CD4-positive, alpha-beta T cell (primary cell): ENCODE results near the gene KIAA1671. TPM values are rescaled to one million over a fixed set of nuclear protein-coding genes. Genes with fewer than 3 reads are reported as not detected.

ENCODE experiments used
- ATAC-seq: fragments of 200-7000 bp; cut with Tn5 transposase; one replicate; pipeline ENCODE4 v1.10.0; 2022; ENCODE audit warnings: mild to moderate bottlenecking; ENCODE audit not compliant: poor library complexity
- CTCF ChIA-PET: fragments of 350-600 bp; sonication (Branson Sonifier 250); formaldehyde crosslinking; loops from one replicate; lab custom pipeline; 2021; ENCODE audit warnings: antibody characterized with exemption, inconsistent platforms; lab: Charles Lee
- POLR2A ChIA-PET: fragments of 350-600 bp; sonication (Branson Sonifier 250); formaldehyde crosslinking; loops from one replicate; lab custom pipeline; 2021; ENCODE audit warnings: antibody characterized with exemption, inconsistent platforms; lab: Charles Lee
- DNase-seq, 14 experiments: peaks; one replicate each; pipeline ENCODE4 v3.0.0-alpha.2; 2013 to 2020; ENCODE audit warnings: mixed read lengths in 2 of 14
- H3K27ac ChIP-seq, 2 donors: one replicate each; pipeline versions ENCODE4 v1.5.1 to v1.7.0; 2013; ENCODE audit warnings: low read length in 2 of 2, low read depth in 1 of 2, mild to moderate bottlenecking in 1 of 2
- H3K27me3 ChIP-seq, 2 experiments: 1 replicate in 1 of 2; 2 replicates in 1 of 2; pipeline versions ENCODE4 v1.6.1 to v1.7.0; 2013; ENCODE audit warnings: low read length in 2 of 2, control low read depth in 1 of 2, mild to moderate bottlenecking in 1 of 2, moderate library complexity in 1 of 2; ENCODE audit not compliant: insufficient read depth in 2 of 2, control insufficient read depth in 1 of 2
- H3K36me3 ChIP-seq: one replicate; pipeline ENCODE4 v1.6.1; 2013; ENCODE audit warnings: low read length, control low read depth; ENCODE audit not compliant: insufficient read depth
- H3K4me1 ChIP-seq: one replicate; pipeline ENCODE4 v1.6.1; 2013; ENCODE audit warnings: low read length, control low read depth; ENCODE audit not compliant: insufficient read depth
- H3K4me3 ChIP-seq: one replicate; pipeline ENCODE4 v1.5.1; 2013; ENCODE audit warnings: mild to moderate bottlenecking, low read length, moderate library complexity
- H3K9me3 ChIP-seq, 2 experiments: 1 replicate in 1 of 2; 2 replicates in 1 of 2; pipeline versions ENCODE4 v1.6.1 to v1.7.0; 2013; ENCODE audit warnings: low read length in 2 of 2, mild to moderate bottlenecking in 2 of 2, control low read depth in 1 of 2, moderate library complexity in 1 of 2; ENCODE audit not compliant: control insufficient read depth in 1 of 2, insufficient read depth in 1 of 2
- H3K27ac Mint-ChIP-seq: one replicate; pipeline ENCODE4 v1.8.0; 2020; ENCODE audit warnings: mixed read lengths
- H3K27me3 Mint-ChIP-seq: one replicate; pipeline ENCODE4 v1.8.0; 2021; ENCODE audit warnings: mixed read lengths
- H3K36me3 Mint-ChIP-seq: one replicate; pipeline ENCODE4 v1.8.0; 2021; ENCODE audit warnings: low read depth, mixed read lengths
- H3K4me1 Mint-ChIP-seq: one replicate; pipeline ENCODE4 v1.8.0; 2021; ENCODE audit warnings: low read depth, mixed read lengths
- H3K4me3 Mint-ChIP-seq: one replicate; pipeline ENCODE4 v1.8.0; 2020; ENCODE audit warnings: mild to moderate bottlenecking, mixed read lengths
- H3K9me3 Mint-ChIP-seq: one replicate; pipeline ENCODE4 v1.8.0; 2020; ENCODE audit warnings: mixed read lengths
- intact Hi-C, 2 experiments: fragments of 100-400 bp; cut with DNase I in 1 of 2; cut with micrococcal nuclease in 1 of 2; formaldehyde crosslinking; loops; one replicate each; pipeline versions ENCODE4 v1.15.1 to v1.9.0; 2023 to 2025; cut with DNase I, micrococcal nuclease
- total RNA-seq, 174 experiments: library from RNA in 2 of 174; stranded (reverse) in 2 of 174; gene quantifications; one replicate each; pipeline ENCODE4 v1.2.3 and lab custom pipeline; 2021 to 2026
- TF ChIP-seq, protein P1 (sequence below): fragments of 200-600 bp; IDR thresholded peaks from one replicate; pipeline ENCODE4 v1.8.0; 2022; ENCODE audit warnings: antibody characterized with exemption, mild to moderate bottlenecking

The KIAA1671 gene
- total RNA-seq, 2 experiments from 2014 or later = 2.6 to 2.9 TPM

DNA sequence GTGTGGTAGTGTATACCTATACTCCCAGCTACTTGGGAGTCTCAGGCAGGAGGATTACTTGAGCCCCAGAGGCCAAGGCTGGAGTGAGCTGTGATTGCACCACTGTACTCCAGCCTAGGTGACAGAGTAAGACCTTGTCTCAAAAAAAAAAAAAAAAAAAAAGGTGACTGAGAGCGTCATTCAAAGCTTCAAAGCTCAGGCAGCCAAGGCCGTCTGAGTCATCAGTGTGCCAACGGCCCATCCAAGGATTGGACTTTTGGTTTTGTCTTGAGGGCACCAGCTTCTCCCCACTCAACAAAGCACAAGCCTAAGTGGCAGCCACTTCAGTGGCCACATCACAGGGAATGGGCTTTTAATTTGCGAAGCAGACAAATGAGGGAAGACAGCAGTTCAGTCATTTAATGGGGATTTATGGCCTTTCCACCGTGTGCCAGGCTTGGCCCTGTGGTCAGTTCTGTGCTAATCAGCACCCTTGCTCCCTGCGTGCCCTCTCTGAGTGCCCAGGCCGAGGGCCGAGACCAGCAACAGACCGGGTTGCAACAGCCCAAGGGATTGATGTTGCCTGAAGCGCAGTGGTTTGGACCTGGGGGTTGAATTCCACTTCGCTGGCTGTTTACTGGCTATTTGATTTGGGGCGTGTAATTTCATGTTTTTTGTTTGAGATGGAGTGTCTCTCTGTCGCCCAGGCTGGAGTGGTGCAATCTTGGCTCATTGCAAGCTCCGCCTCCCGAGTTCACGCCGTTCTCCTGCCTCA, 216.9 kb downstream of the KIAA1671 start:
- Histone ChIP-seq H3K27me3 (no peaks in the 10 kb centered on the region), H3K27ac (no peak overlapping the region), H3K4me1 (no peaks in the 10 kb centered on the region), H3K4me3 (no peak overlapping the region), H3K9me3 (no peaks in the 10 kb centered on the region), H3K36me3 (no peaks in the 10 kb centered on the region)
- ATAC-seq (no peak), DNase-seq (no peak)
- no peak overlapping the region for H3K4me3 Mint-ChIP-seq
- no peaks in the 10 kb centered on the region for H3K4me1 Mint-ChIP-seq
- peaks cover 32% of the 10 kb centered on the region for H3K36me3 Mint-ChIP-seq
- TF ChIP-seq, protein P1, sequence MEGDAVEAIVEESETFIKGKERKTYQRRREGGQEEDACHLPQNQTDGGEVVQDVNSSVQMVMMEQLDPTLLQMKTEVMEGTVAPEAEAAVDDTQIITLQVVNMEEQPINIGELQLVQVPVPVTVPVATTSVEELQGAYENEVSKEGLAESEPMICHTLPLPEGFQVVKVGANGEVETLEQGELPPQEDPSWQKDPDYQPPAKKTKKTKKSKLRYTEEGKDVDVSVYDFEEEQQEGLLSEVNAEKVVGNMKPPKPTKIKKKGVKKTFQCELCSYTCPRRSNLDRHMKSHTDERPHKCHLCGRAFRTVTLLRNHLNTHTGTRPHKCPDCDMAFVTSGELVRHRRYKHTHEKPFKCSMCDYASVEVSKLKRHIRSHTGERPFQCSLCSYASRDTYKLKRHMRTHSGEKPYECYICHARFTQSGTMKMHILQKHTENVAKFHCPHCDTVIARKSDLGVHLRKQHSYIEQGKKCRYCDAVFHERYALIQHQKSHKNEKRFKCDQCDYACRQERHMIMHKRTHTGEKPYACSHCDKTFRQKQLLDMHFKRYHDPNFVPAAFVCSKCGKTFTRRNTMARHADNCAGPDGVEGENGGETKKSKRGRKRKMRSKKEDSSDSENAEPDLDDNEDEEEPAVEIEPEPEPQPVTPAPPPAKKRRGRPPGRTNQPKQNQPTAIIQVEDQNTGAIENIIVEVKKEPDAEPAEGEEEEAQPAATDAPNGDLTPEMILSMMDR = no peak
- no peaks in the 10 kb centered on the region for H3K27me3 Mint-ChIP-seq
- ChIA-PET CTCF (interaction anchor here (0.6 to 0.7 kb wide), 2 partner anchors 17 to 112 kb away, joined by 3 read pairs; no protein-coding TSS in a partner anchor), POLR2A (no interaction called here)
- H3K27ac Mint-ChIP-seq = no peak overlapping the region
- no peaks in the 10 kb centered on the region for H3K9me3 Mint-ChIP-seq
- intact Hi-C loops = loop anchor here in 1 of 2 experiments (5.0 to 10.0 kb wide), 3 partner anchors 55 to 232 kb away; partner anchors contain the start of gene KIAA1671

DNA sequence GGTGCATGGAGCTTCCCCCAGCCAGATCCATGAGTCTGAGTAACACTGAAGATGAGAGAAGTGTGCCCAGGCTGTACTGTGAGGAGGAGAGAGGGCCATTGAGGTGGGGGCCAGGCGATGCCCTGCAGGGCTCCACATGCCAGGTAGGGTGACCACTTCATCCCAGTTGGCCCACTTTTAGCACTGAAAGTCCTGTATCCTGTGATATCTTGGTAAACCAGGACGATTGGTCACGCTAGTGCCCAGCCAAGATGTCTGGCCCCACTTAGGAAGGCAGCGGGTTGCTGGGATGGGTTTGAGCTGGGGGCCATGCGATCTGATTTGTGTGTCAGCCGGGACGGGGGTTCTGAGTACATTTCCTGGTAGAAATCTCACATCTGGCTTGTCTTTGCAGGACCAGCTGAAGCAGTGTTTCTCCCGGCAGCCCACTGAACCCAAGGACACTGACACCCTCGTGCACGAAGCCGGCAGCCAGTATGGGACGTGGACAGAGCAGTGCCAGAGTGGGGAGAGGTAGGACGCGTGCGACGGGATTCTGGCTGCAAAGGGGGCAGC, 218.0 kb downstream of the KIAA1671 start:
- no peaks in the 10 kb centered on the region for H3K27me3 Mint-ChIP-seq
- H3K27ac ChIP-seq = no peak overlapping the region
- H3K27me3 ChIP-seq = no peaks in the 10 kb centered on the region
- H3K4me1 Mint-ChIP-seq = no peaks in the 10 kb centered on the region
- intact Hi-C loops = loop anchor here in 1 of 2 experiments (5.0 kb wide), 2 partner anchors 218 to 233 kb away; partner anchors contain the start of gene KIAA1671
- ATAC-seq = no peak
- TF ChIP-seq, protein P1 = no peak
- no peaks in the 10 kb centered on the region for H3K9me3 ChIP-seq
- no peak overlapping the region for H3K4me3 Mint-ChIP-seq
- DNase-seq = no peak
- peaks cover 42% of the 10 kb centered on the region for H3K36me3 Mint-ChIP-seq
- POLR2A ChIA-PET = no interaction called here
- no peak overlapping the region for H3K27ac Mint-ChIP-seq
- no peak overlapping the region for H3K4me3 ChIP-seq
- CTCF ChIA-PET = no interaction called here
- H3K9me3 Mint-ChIP-seq = no peaks in the 10 kb centered on the region
- no peaks in the 10 kb centered on the region for H3K36me3 ChIP-seq
- no peaks in the 10 kb centered on the region for H3K4me1 ChIP-seq

DNA sequence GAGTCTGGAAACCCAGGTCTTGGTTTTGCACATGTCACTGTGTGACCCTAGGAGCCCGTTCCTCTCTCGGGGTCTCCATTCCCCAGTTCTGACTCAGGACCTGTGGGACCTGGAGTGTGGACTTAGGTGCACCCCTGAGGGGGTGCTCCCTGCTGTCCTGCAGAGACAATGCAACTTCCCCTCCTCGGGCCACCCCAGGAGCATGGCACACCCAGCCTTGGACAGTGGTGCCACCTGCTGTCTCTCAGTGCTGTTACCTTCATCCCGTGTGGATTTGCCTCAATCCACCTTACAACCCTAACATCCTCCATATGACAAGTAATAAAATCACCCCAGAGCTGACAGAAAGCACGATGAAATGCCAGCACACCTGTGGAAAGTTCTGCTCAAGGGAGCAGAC, 219.6 kb downstream of the KIAA1671 start:
- TF ChIP-seq, protein P1 = peak; percentile 61
- no peak overlapping the region for H3K27ac ChIP-seq
- no peaks in the 10 kb centered on the region for H3K27me3 ChIP-seq
- no peaks in the 10 kb centered on the region for H3K4me1 ChIP-seq
- POLR2A ChIA-PET = no interaction called here
- H3K9me3 Mint-ChIP-seq = no peaks in the 10 kb centered on the region
- CTCF ChIA-PET = interaction anchor here (1.4 kb wide), 1 partner anchor 112 kb away, joined by 3 read pairs; no protein-coding TSS in a partner anchor
- intact Hi-C loops = loop anchor here (1.0 to 5.0 kb wide), 5 partner anchors 91 to 235 kb away; partner anchors contain the start of gene KIAA1671 (in 1 of the 2)
- no peaks in the 10 kb centered on the region for H3K27me3 Mint-ChIP-seq
- H3K27ac Mint-ChIP-seq = no peak overlapping the region
- H3K36me3 Mint-ChIP-seq = peaks cover 59% of the 10 kb centered on the region
- ATAC-seq (peak; percentile 43), DNase-seq (peak in 13 of 14 experiments; percentile 4 to 56 (median 32))
- H3K4me3 ChIP-seq = no peak overlapping the region
- H3K4me1 Mint-ChIP-seq = no peaks in the 10 kb centered on the region
- H3K4me3 Mint-ChIP-seq = no peak overlapping the region
- no peaks in the 10 kb centered on the region for H3K36me3 ChIP-seq
- no peaks in the 10 kb centered on the region for H3K9me3 ChIP-seq
